PFSK-1 (cell line): Measurements from ENCODE around the gene MKRN2.

Source experiments
- FOXP2 ChIP-seq: optimal IDR thresholded peaks from 2 replicates; pipeline ENCODE3; 2011; ENCODE audit warnings: borderline replicate concordance, control low read depth, inconsistent platforms; ENCODE audit not compliant: insufficient read depth; ENCODE audit errors: extremely low read length, extremely low read depth
- POLR2AphosphoS5 ChIP-seq: IDR thresholded peaks from 2 replicates; pipeline ENCODE4 v1.6.1; 2012; ENCODE audit warnings: low read depth, mild to moderate bottlenecking, control low read depth, low read length, moderate library complexity
- TAF1 ChIP-seq: IDR thresholded peaks from 2 replicates; pipeline ENCODE4 v1.6.1; 2012; ENCODE audit warnings: low read length, control low read depth, borderline replicate concordance; ENCODE audit not compliant: insufficient read depth
- TF ChIP-seq, protein P1 (sequence below), 2 experiments: IDR thresholded peaks; 2 replicates each; pipeline versions ENCODE4 v1.6.1 to v1.8.0; 2011 to 2012; ENCODE audit warnings: low read depth in 2 of 2, low read length in 2 of 2, control low read depth in 1 of 2, inconsistent platforms in 1 of 2, mild to moderate bottlenecking in 1 of 2, moderate library complexity in 1 of 2; ENCODE audit not compliant: insufficient read depth in 1 of 2

DNA sequence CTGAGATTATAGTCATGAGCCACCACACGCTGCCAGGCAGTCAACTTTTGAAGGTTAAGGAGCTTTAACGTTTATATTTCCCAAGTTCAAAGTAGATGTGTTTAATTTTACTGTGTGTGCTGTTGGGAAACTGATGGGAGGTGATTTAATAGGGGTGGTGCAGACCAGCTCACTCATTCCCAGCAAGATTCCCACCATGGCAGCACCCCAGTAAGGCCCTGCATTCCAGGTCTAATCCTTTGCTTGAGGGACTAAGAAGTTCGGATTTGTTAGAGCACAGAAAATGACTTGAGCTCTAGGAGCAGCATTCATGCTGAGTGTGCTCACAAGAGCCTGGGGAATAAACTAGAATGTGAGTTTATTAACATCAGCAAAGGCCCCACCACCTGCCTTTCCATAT is 47.4 kb upstream of the MKRN2 start:
- TF ChIP-seq POLR2AphosphoS5 (no peak), TAF1 (no peak), FOXP2 (no peak)
- TF ChIP-seq, protein P1, sequence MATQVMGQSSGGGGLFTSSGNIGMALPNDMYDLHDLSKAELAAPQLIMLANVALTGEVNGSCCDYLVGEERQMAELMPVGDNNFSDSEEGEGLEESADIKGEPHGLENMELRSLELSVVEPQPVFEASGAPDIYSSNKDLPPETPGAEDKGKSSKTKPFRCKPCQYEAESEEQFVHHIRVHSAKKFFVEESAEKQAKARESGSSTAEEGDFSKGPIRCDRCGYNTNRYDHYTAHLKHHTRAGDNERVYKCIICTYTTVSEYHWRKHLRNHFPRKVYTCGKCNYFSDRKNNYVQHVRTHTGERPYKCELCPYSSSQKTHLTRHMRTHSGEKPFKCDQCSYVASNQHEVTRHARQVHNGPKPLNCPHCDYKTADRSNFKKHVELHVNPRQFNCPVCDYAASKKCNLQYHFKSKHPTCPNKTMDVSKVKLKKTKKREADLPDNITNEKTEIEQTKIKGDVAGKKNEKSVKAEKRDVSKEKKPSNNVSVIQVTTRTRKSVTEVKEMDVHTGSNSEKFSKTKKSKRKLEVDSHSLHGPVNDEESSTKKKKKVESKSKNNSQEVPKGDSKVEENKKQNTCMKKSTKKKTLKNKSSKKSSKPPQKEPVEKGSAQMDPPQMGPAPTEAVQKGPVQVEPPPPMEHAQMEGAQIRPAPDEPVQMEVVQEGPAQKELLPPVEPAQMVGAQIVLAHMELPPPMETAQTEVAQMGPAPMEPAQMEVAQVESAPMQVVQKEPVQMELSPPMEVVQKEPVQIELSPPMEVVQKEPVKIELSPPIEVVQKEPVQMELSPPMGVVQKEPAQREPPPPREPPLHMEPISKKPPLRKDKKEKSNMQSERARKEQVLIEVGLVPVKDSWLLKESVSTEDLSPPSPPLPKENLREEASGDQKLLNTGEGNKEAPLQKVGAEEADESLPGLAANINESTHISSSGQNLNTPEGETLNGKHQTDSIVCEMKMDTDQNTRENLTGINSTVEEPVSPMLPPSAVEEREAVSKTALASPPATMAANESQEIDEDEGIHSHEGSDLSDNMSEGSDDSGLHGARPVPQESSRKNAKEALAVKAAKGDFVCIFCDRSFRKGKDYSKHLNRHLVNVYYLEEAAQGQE (IDR thresholded peaks at IDR 0.05; ENCODE audit: insufficient read depth in 1 of 2, low read depth in 2 of 2, low read length in 2 of 2): no peak
